Smooth muscle cell (in vitro differentiated cells): ENCODE results near the gene FAM76A. TPM values are rescaled to one million over a fixed set of nuclear protein-coding genes. Genes with fewer than 3 reads are reported as not detected.

Experiments used
- DNase-seq: peaks from one replicate; lab custom pipeline; 2025; ENCODE audit not compliant: unreplicated experiment; lab: John Stamatoyannopoulos, UW
- H2AFZ ChIP-seq: fragments of 200-600 bp; sonication (generic); 2 replicates; pipeline ENCODE4 v1.6.0; 2016; ENCODE audit warnings: antibody characterized with exemption, low read depth, mild to moderate bottlenecking
- H3F3A ChIP-seq: fragments of 200-600 bp; sonication (generic); 2 replicates; pipeline ENCODE4 v1.6.0; 2017; ENCODE audit warnings: antibody characterized with exemption, low read depth
- H3K27ac ChIP-seq: fragments of 200-600 bp; sonication (generic); 2 replicates; pipeline ENCODE4 v1.5.1; 2016; ENCODE audit warnings: low read depth, mild to moderate bottlenecking
- H3K27me3 ChIP-seq: fragments of 200-600 bp; sonication (generic); 2 replicates; pipeline ENCODE4 v1.6.1; 2016; ENCODE audit warnings: low read depth, mild to moderate bottlenecking
- H3K36me3 ChIP-seq: fragments of 200-600 bp; sonication (generic); 2 replicates; pipeline ENCODE4 v1.5.1; 2016; ENCODE audit warnings: low read depth
- H3K4me1 ChIP-seq: fragments of 200-600 bp; sonication (generic); 2 replicates; pipeline ENCODE4 v1.5.1; 2016; ENCODE audit warnings: low read depth
- H3K4me2 ChIP-seq: fragments of 200-600 bp; sonication (generic); 2 replicates; pipeline ENCODE4 v1.6.0; 2016; ENCODE audit warnings: mild to moderate bottlenecking
- H3K4me3 ChIP-seq: fragments of 200-600 bp; sonication (generic); 2 replicates; pipeline ENCODE4 v1.5.1; 2016; ENCODE audit warnings: mild to moderate bottlenecking
- H3K79me2 ChIP-seq: fragments of 200-600 bp; sonication (generic); 2 replicates; pipeline ENCODE4 v1.6.0; 2016; ENCODE audit warnings: low read depth, mild to moderate bottlenecking
- H3K9ac ChIP-seq: fragments of 200-600 bp; sonication (generic); 2 replicates; pipeline ENCODE4 v1.6.0; 2016; ENCODE audit warnings: low read depth
- H3K9me3 ChIP-seq: fragments of 200-600 bp; sonication (generic); replicated peaks from 2 replicates; pipeline ENCODE4 v1.5.1; 2016; ENCODE audit warnings: low read depth
- H4K20me1 ChIP-seq: fragments of 200-600 bp; sonication (generic); 2 replicates; pipeline ENCODE4 v1.6.0; 2016; ENCODE audit warnings: low read depth
- WGBS: methylation state at CpG from one replicate; pipeline ENCODE4 v1.1.7; 2016; ENCODE audit warnings: low lambda C conversion rate; 5-methylcytosine and 5-hydroxymethylcytosine counted together
- polyA plus RNA-seq: library from polyadenylated mRNA; unstranded; fragments of >200 nt; fragmentation: Nextera tagmentation; extraction: Ambion mirVana; gene quantifications from 2 replicates; pipeline ENCODE4 v1.2.1, GENCODE V29; 2016
- small RNA-seq: library from RNA; depleted of rRNA; stranded (forward); fragments of <200 nt; gene quantifications from one replicate; pipeline ENCODE3, GENCODE V24; 2014
- total RNA-seq: library from RNA; depleted of rRNA; stranded (reverse); fragments of >200 nt; gene quantifications from 2 replicates; pipeline ENCODE4 v1.2.3, GENCODE V29; 2014
- TF ChIP-seq, protein P1 (sequence below): fragments of 200-600 bp; sonication (generic); IDR thresholded peaks from 2 replicates; pipeline ENCODE4 v1.5.1; 2017; ENCODE audit warnings: borderline replicate concordance, mild to moderate bottlenecking, antibody characterized with exemption; ENCODE audit not compliant: insufficient read depth, poor library complexity, severe bottlenecking

The FAM76A gene
- total and polyA plus RNA-seq, 2 experiments from 2014 or later, result 3.1 to 9.0 TPM

DNA sequence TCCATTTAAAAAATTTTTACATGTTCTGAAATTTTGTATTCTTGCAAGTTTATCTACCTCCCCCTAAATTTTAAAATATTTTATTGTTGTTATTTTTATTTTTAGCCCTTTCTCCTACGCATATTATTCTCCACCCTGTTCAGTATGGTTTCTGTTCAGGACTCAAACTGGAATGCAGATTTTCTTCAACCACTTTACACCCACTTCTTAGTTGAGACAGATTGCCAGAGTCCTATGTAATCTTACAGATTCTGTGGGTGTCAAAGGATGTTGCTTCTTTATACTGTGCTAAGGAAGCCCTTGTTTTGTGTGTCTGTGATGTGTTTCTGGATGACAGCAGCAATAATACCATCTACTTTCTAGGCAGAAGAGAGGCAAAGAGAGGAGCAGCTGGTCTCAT, 84.1 kb downstream of the FAM76A start:
- no peak for DNase-seq
- H3K4me3 ChIP-seq, result no peak overlapping the region
- H3K9ac ChIP-seq, result no peak overlapping the region
- no peak overlapping the region for H3K27ac ChIP-seq
- H3K4me1 ChIP-seq, result no peaks in the 10 kb centered on the region
- H3K27me3 ChIP-seq, result no peaks in the 10 kb centered on the region
- WGBS, result 73% methylated on average over 1 of the region's 1 CpG
- H3K79me2 ChIP-seq, result no peaks in the 10 kb centered on the region
- H2AFZ ChIP-seq, result no peak overlapping the region
- no peaks in the 10 kb centered on the region for H3K9me3 ChIP-seq
- no peaks in the 10 kb centered on the region for H3F3A ChIP-seq
- no peaks in the 10 kb centered on the region for H4K20me1 ChIP-seq
- H3K4me2 ChIP-seq, result no peak overlapping the region
- TF ChIP-seq, protein P1, sequence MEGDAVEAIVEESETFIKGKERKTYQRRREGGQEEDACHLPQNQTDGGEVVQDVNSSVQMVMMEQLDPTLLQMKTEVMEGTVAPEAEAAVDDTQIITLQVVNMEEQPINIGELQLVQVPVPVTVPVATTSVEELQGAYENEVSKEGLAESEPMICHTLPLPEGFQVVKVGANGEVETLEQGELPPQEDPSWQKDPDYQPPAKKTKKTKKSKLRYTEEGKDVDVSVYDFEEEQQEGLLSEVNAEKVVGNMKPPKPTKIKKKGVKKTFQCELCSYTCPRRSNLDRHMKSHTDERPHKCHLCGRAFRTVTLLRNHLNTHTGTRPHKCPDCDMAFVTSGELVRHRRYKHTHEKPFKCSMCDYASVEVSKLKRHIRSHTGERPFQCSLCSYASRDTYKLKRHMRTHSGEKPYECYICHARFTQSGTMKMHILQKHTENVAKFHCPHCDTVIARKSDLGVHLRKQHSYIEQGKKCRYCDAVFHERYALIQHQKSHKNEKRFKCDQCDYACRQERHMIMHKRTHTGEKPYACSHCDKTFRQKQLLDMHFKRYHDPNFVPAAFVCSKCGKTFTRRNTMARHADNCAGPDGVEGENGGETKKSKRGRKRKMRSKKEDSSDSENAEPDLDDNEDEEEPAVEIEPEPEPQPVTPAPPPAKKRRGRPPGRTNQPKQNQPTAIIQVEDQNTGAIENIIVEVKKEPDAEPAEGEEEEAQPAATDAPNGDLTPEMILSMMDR, result no peak
- peaks cover 14% of the 10 kb centered on the region for H3K36me3 ChIP-seq

DNA sequence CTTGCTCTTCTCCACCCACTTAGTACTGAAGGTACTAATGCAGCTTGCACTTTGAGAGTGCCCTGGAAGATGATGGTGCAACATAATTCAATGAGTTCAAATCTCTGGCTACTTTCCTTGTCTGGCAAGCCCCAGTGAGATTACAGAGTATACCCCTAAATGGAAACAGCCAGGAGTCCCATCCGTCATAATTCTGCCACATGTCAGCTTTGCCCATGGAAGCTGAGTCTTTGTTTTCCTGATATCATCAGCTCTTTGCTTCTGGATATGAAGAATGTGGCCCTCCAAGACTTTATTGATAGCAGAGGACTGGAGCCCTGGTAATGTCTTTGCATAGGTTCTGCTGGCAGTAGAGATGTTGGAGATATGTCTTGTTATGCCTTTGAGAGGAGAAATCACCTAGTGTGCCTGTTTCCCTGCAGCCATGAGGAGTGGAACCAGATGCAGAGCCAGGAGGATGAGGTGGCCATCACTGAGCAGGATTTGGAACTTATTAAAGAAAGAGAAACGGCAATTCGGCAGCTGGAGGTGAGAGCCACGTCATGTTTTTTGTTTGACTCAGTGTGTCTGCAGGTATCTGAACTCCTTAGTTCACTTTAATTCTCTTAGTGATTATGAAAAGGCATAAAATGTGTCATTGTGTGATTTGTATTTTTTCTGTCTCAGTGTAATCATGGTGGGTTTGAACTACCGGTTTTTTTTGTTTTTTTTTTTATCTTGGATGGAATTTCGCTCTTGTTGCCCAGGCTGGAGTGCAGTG, 86.2 kb downstream of the FAM76A start:
- TF ChIP-seq, protein P1, result no peak
- Histone ChIP-seq H3K4me1 (no peaks in the 10 kb centered on the region), H3K79me2 (no peaks in the 10 kb centered on the region), H4K20me1 (no peaks in the 10 kb centered on the region), H2AFZ (no peak overlapping the region), H3K9me3 (no peaks in the 10 kb centered on the region), H3K27me3 (no peaks in the 10 kb centered on the region), H3K36me3 (peaks cover 11% of the 10 kb centered on the region), H3F3A (no peaks in the 10 kb centered on the region), H3K4me2 (no peak overlapping the region), H3K9ac (no peak overlapping the region), H3K4me3 (no peak overlapping the region), H3K27ac (no peak overlapping the region)
- WGBS, result 97% methylated on average over 6 of the region's 6 CpGs
- no peak for DNase-seq

Small RNA genes within 50 kb of the gene (small RNA-seq; reads per million reads assigned to genes)
- gene AL020997.2, result not detected
- gene RNU6-424P, result not detected

Other genes starting within 250 kb of the FAM76A start
- gene WASF2, start 235.8 kb upstream of the FAM76A start, total RNA-seq, result 26.7 and 34.3 TPM in 2 replicates
- gene WASF2, start 235.8 kb upstream of the FAM76A start, polyA plus RNA-seq, result 46.1 and 76.2 TPM in 2 replicates
- 8.4 and 12.2 TPM in 2 replicates for gene AHDC1, start 121.8 kb upstream of the FAM76A start, total RNA-seq
- gene AHDC1, start 121.8 kb upstream of the FAM76A start, polyA plus RNA-seq, result 12.2 and 15.6 TPM in 2 replicates
- 1.3 TPM in 1 of 2 replicates, not detected in the other for gene FGR, start 90.8 kb upstream of the FAM76A start, total RNA-seq
- 0.10 and 0.65 TPM in 2 replicates for gene FGR, start 90.8 kb upstream of the FAM76A start, polyA plus RNA-seq
- 16.3 and 26.7 TPM in 2 replicates for gene IFI6, start 53.8 kb upstream of the FAM76A start, total RNA-seq
- gene IFI6, start 53.8 kb upstream of the FAM76A start, polyA plus RNA-seq, result 43.7 and 51.5 TPM in 2 replicates
- 49.6 and 50.7 TPM in 2 replicates for gene STX12, start 47.3 kb downstream of the FAM76A start, total RNA-seq
- 20.6 and 22.0 TPM in 2 replicates for gene STX12, start 47.3 kb downstream of the FAM76A start, polyA plus RNA-seq
- gene PPP1R8, start 104.8 kb downstream of the FAM76A start, total RNA-seq, result 35.4 and 36.4 TPM in 2 replicates
- 10.6 and 14.4 TPM in 2 replicates for gene PPP1R8, start 104.8 kb downstream of the FAM76A start, polyA plus RNA-seq
- gene THEMIS2, start 146.6 kb downstream of the FAM76A start, total RNA-seq, result 1.6 and 3.2 TPM in 2 replicates
- gene THEMIS2, start 146.6 kb downstream of the FAM76A start, polyA plus RNA-seq, result 4.2 and 4.6 TPM in 2 replicates
- gene RPA2, start 188.6 kb downstream of the FAM76A start, total RNA-seq, result 28.1 and 39.5 TPM in 2 replicates
- gene RPA2, start 188.6 kb downstream of the FAM76A start, polyA plus RNA-seq, result 27.0 and 38.5 TPM in 2 replicates
- gene SMPDL3B, start 209.0 kb downstream of the FAM76A start, total RNA-seq, result 1.3 TPM in 1 of 2 replicates, not detected in the other
- gene SMPDL3B, start 209.0 kb downstream of the FAM76A start, polyA plus RNA-seq, result 0.41 and 1.7 TPM in 2 replicates
- gene XKR8, start 234.0 kb downstream of the FAM76A start, total RNA-seq, result 10.7 and 11.6 TPM in 2 replicates
- gene XKR8, start 234.0 kb downstream of the FAM76A start, polyA plus RNA-seq, result 16.3 and 19.4 TPM in 2 replicates